Right atrium auricular region (tissue), 2 donors: ENCODE measurements around the gene CACNA1C. TPM values are rescaled to one million over a fixed set of nuclear protein-coding genes. Genes with fewer than 3 reads are reported as not detected.

Experiments
- DNase-seq: peaks from one replicate; pipeline ENCODE4 v3.0.0-alpha.2; 2019; ENCODE audit warnings: low spot score
- H3K27ac ChIP-seq, 2 donors: fragments of 200-600 bp; sonication (generic); 1 replicate in 1 of 2; 2 replicates in 1 of 2; pipeline ENCODE4 v1.5.1; 2016 to 2019
- H3K27me3 ChIP-seq, 2 donors: fragments of 200-600 bp; sonication (generic); one replicate each; pipeline versions ENCODE4 v1.5.1 to v1.6.0; 2017 to 2019
- H3K36me3 ChIP-seq: fragments of 200-600 bp; sonication (generic); one replicate; pipeline ENCODE4 v1.5.1; 2016
- H3K4me1 ChIP-seq, 2 donors: fragments of 200-600 bp; sonication (generic); one replicate each; pipeline versions ENCODE4 v1.5.1 to v1.6.0; 2017 to 2019
- H3K4me3 ChIP-seq, 2 donors: fragments of 200-600 bp; sonication (generic); 1 replicate in 1 of 2; 2 replicates in 1 of 2; pipeline ENCODE4 v1.5.1; 2017 to 2019; ENCODE audit warnings: mild to moderate bottlenecking in 1 of 2, moderate library complexity in 1 of 2
- H3K9me3 ChIP-seq, 2 donors: fragments of 200-600 bp; sonication (generic); one replicate each; pipeline ENCODE4 v1.5.1; 2019
- total RNA-seq, 2 donors: library from RNA; depleted of rRNA; stranded (reverse); fragments of >200 nt; gene quantifications; one replicate each; pipeline ENCODE4 v1.1.0, GENCODE V29; 2016
- TF ChIP-seq, protein P1 (sequence below), 2 donors: fragments of 200-600 bp; sonication (generic); IDR thresholded peaks; one replicate each; pipeline ENCODE4 v1.5.1; 2019; ENCODE audit warnings: antibody characterized with exemption in 2 of 2

The CACNA1C gene
- total RNA-seq, 2 donors from 2014 or later, result 83.1 to 93.6 TPM

DNA sequence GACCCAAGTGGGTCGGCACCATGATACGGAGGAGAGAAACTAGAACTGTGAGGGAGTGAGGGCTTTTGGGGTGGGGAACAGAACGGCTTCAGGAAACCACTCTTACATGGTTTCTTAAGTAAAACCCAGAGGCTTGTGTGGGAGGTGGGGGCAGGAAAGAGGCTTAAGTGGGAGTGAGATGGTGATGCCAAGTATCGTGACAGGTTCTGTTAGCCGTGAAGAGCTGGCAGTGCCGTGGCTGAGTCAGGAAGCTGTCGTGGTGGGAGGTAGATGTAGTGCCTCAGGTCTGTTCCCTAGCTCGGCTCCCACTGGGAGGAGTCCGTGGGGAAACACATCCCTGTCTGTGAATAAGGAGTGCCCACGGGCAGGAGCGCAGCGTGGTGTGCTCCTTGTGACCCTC, 556.2 kb downstream of the CACNA1C start:
- H3K4me3 ChIP-seq, result no peak overlapping the region
- no peak overlapping the region for H3K27ac ChIP-seq
- H3K4me1 ChIP-seq, result no peaks in the 10 kb centered on the region
- H3K27me3 ChIP-seq, result no peaks in the 10 kb centered on the region
- no peak for DNase-seq
- peaks cover 83% of the 10 kb centered on the region for H3K36me3 ChIP-seq
- no peaks in the 10 kb centered on the region for H3K9me3 ChIP-seq
- TF ChIP-seq, protein P1, sequence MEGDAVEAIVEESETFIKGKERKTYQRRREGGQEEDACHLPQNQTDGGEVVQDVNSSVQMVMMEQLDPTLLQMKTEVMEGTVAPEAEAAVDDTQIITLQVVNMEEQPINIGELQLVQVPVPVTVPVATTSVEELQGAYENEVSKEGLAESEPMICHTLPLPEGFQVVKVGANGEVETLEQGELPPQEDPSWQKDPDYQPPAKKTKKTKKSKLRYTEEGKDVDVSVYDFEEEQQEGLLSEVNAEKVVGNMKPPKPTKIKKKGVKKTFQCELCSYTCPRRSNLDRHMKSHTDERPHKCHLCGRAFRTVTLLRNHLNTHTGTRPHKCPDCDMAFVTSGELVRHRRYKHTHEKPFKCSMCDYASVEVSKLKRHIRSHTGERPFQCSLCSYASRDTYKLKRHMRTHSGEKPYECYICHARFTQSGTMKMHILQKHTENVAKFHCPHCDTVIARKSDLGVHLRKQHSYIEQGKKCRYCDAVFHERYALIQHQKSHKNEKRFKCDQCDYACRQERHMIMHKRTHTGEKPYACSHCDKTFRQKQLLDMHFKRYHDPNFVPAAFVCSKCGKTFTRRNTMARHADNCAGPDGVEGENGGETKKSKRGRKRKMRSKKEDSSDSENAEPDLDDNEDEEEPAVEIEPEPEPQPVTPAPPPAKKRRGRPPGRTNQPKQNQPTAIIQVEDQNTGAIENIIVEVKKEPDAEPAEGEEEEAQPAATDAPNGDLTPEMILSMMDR (IDR thresholded peaks at IDR 0.05), result no peak

DNA sequence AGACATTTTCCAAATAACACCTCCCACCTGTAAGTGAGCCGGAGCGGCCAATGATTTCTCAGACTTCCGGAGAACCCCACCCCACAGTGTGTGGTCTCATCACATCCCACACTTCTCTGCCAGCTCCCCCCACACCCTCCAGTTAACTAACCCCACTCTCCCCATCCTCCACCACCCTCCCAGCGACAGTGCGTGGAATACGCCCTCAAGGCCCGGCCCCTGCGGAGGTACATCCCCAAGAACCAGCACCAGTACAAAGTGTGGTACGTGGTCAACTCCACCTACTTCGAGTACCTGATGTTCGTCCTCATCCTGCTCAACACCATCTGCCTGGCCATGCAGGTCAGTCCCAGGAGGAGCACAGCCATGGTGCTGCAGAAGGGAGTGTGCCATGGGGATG, 557.6 kb downstream of the CACNA1C start:
- Histone ChIP-seq H3K9me3 (no peaks in the 10 kb centered on the region), H3K27me3 (no peaks in the 10 kb centered on the region), H3K4me1 (no peaks in the 10 kb centered on the region), H3K36me3 (peaks cover 75% of the 10 kb centered on the region), H3K27ac (no peak overlapping the region), H3K4me3 (no peak overlapping the region)
- no peak for DNase-seq
- TF ChIP-seq, protein P1 (IDR thresholded peaks at IDR 0.05), result no peak

DNA sequence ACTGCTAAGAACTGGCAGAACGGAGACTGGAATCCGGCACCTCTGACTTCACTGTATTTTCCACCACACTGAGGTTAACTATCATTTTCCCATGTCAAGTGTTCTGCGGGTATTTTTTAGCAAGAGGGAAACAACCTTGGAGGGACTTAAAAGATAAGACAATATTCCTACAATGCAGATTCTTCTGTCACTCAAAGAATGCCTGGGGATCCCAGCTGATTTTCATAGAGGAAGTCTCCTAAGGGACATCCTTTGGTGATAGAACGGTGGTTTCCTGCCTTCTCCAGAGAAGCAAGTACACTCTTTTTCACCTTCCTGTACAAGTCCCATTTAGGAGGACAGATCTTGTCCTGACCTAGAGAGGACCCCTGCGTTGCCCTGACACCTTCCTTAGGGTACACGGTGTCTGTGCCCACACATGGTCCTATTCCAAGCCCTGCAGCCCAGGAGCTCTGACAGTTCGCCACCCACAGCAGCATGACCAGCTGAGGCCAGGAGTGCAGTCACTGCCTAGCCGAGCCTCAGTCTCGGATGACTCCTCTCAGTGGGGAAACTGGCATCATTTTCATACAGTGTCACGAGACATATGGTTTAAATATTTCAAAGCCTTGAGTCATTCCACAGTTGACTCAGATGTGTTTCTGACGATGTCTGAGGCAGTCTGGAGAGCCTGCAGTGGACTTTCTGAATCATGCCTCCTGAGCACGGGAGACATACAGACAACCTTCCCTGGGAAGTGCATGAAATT, 560.7 kb downstream of the CACNA1C start:
- Histone ChIP-seq H3K9me3 (no peaks in the 10 kb centered on the region), H3K27me3 (no peaks in the 10 kb centered on the region), H3K4me3 (no peak overlapping the region), H3K27ac (peak overlapping the region; percentile 26 to 36), H3K36me3 (peaks cover 74% of the 10 kb centered on the region), H3K4me1 (no peaks in the 10 kb centered on the region)
- peak; percentile 63 for DNase-seq
- TF ChIP-seq, protein P1 (IDR thresholded peaks at IDR 0.05), result no peak

DNA sequence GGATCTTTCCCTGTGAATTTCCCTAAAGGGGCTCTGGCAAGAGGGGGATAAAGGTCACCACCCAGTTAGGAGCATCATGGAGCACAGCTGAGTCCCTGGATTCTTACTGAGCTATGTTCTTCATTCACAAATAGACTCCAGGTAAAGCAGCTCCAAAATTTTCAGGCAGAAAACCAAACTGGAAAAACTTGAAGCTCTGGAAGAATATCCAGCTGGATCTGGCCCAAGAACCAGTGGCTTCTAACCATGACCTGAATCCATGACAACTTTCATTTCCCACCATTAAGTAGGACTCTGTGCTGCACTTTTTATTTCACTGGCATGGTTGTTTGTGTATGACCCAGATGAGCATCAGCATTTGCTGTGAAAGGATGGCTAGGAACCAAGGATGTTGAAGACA, 561.6 kb downstream of the CACNA1C start:
- Histone ChIP-seq H3K9me3 (no peaks in the 10 kb centered on the region), H3K4me1 (no peaks in the 10 kb centered on the region), H3K36me3 (peaks cover 67% of the 10 kb centered on the region), H3K27me3 (no peaks in the 10 kb centered on the region), H3K27ac (peak overlapping the region in 1 of 2 donors; percentile 20), H3K4me3 (no peak overlapping the region)
- no peak for DNase-seq
- TF ChIP-seq, protein P1 (IDR thresholded peaks at IDR 0.05), result no peak

DNA sequence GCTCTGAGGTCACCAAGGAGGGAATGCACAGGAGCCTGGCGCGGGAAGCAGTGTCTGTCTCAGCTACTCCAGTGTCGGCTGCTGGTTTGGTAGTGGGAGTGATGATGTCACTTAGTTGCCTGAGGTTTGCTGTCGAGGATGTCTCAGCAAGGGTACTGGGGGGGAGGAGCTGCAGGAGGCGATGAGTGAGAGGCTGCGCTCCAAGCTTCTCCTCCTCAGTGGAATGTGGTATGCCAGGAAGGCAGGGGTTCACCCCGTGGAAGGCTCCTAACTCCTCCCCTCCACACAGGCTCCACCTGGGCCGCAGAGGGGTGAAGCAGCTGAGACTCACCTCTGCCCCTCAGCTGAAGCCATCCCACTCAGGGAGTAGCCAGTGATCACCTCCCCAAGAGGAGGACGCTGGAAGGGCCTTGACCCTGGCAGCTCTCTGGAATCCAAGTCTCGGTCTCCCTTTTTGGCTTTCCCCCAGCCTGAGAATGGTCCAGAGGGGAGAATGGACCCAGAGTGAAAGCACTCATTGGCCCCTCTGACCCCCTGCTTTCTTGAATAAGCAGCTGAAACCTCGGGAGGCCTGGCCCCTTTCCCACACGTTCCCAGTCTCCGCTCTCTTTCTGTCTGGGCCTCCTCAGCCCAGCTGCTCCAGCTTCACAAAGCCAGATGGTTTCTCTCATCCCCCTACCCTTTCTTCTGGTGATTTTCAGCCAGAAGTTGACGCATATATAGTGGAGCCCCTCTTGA, 563.0 kb downstream of the CACNA1C start:
- TF ChIP-seq, protein P1 (IDR thresholded peaks at IDR 0.05), result no peak
- peaks cover 72% of the 10 kb centered on the region for H3K36me3 ChIP-seq
- H3K4me1 ChIP-seq, result no peaks in the 10 kb centered on the region
- H3K27me3 ChIP-seq, result no peaks in the 10 kb centered on the region
- DNase-seq, result no peak
- no peaks in the 10 kb centered on the region for H3K9me3 ChIP-seq
- no peak overlapping the region for H3K4me3 ChIP-seq
- peak overlapping the region; percentile 31 to 36 for H3K27ac ChIP-seq
